Right lobe of liver (tissue), 6 donors: ENCODE results near the gene TMEM175. TPM values are rescaled to one million over a fixed set of nuclear protein-coding genes. Genes with fewer than 3 reads are reported as not detected.

ENCODE experiments used
- ATAC-seq, 4 donors: fragments of 200-7000 bp; cut with Tn5 transposase; one replicate each; pipeline ENCODE4 v1.9.1; 2020; ENCODE audit warnings: mild to moderate bottlenecking in 4 of 4, moderate library complexity in 4 of 4
- DNase-seq, 3 donors: peaks; one replicate each; pipeline ENCODE4 v3.0.0-alpha.2; 2020
- H3K27ac ChIP-seq, 3 donors: fragments of 200-600 bp; one replicate each; pipeline ENCODE4 v1.8.0; 2022
- H3K27me3 ChIP-seq, 2 donors: fragments of 200-600 bp; one replicate each; pipeline ENCODE4 v1.8.0; 2022
- H3K36me3 ChIP-seq, 4 donors: fragments of 200-600 bp; sonication (generic) in 1 of 4; one replicate each; pipeline versions ENCODE4 v1.5.1 to v1.8.0; 2017 to 2022; ENCODE audit warnings: control low read depth in 1 of 4
- H3K4me1 ChIP-seq, 4 donors: fragments of 200-600 bp; sonication (generic) in 1 of 4; one replicate each; pipeline versions ENCODE4 v1.5.1 to v1.8.0; 2017 to 2022; ENCODE audit warnings: control low read depth in 1 of 4
- H3K4me3 ChIP-seq, 3 donors: fragments of 200-600 bp; one replicate each; pipeline ENCODE4 v1.8.0; 2022
- H3K9me3 ChIP-seq, 4 donors: fragments of 200-600 bp; sonication (generic) in 1 of 4; one replicate each; pipeline versions ENCODE4 v1.5.1 to v1.8.0; 2017 to 2022; ENCODE audit warnings: control low read depth in 1 of 4
- CTCF ChIP-seq, 4 donors: fragments of 200-600 bp in 3 of 4; fragments of 450-650 bp in 1 of 4; IDR thresholded peaks; one replicate each; pipeline versions ENCODE4 v1.5.1 to v1.8.0; 2016 to 2022; ENCODE audit warnings: antibody characterized with exemption in 4 of 4, mild to moderate bottlenecking in 2 of 4
- POLR2A ChIP-seq: fragments of 450-650 bp; IDR thresholded peaks from one replicate; pipeline ENCODE4 v1.6.1; 2017; ENCODE audit warnings: antibody characterized with exemption, mild to moderate bottlenecking
- WGBS: methylation state at CpG from one replicate; pipeline ENCODE4 v1.1.6; 2018; ENCODE audit warnings: low coverage, low lambda C conversion rate; ENCODE audit not compliant: insufficient coverage; ENCODE audit errors: missing lambda C conversion rate; 5-methylcytosine and 5-hydroxymethylcytosine counted together
- intact Hi-C, 2 donors: fragments of 100-400 bp; cut with DNase I; formaldehyde crosslinking; loops; one replicate each; pipeline versions ENCODE4 v1.11.2 to v1.14.1; 2022
- total RNA-seq, 6 experiments: library from RNA; depleted of rRNA in 2 of 6; stranded (reverse); fragments of >200 nt in 2 of 6; fragmentation: NEBNext Ultra II Directional in 3 of 6; extraction: Animal tissue kit (Norgen Biotek cat#: 25700) in 3 of 6; gene quantifications; one replicate each; pipeline versions ENCODE4 v1.1.0 to v1.2.4, GENCODE V29; 2016 to 2023
- donor health status: DM: no; HTN: yes; CAD: no.
- donor health status: DM: no; HTN: no; CAD: no.
- donor health status: DM: no; HTN: no; CAD: no.
- donor health status: DM: no; HTN: yes; CAD: no.
- donor health status: DM: no; HTN: yes; CAD: no.

TMEM175 gene
- total RNA-seq, 6 experiments from 2014 or later: 22.0 to 31.8 (median 23.6) TPM

DNA sequence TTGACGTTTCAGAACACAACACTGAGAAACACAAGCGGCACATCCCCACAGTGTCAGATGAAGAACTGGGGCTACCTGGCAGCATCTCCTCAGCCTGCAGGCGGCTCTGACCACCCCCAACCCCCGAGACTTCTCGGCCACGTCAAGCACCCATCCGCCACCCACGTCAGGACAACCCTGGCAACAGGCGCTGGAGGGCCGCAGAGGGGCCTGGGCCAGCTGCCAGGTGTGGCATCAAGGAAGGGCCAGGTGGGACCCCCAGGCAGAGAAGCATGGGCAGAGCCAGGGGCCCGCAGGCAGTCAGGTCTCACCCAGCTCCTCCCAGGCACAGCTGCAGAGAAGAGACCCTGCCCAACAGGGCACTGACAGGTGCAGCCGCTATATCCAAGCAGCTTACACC is 22.4 kb upstream of the TMEM175 start:
- Histone ChIP-seq H3K36me3 (peaks cover 0 to 20% (median 3%) of the 10 kb centered on the region in 4 donors), H3K27me3 (no peaks in the 10 kb centered on the region), H3K27ac (no peak overlapping the region), H3K4me3 (no peak overlapping the region), H3K4me1 (no peaks in the 10 kb centered on the region), H3K9me3 (no peaks in the 10 kb centered on the region)
- TF ChIP-seq POLR2A (no peak), CTCF (IDR thresholded peaks at IDR 0.05) (no peak)
- 100% methylated on average over 2 of the region's 12 CpGs for WGBS
- intact Hi-C loops: no loop called here
- DNase-seq (peak in 1 of 3 donors; percentile 47), ATAC-seq (no peak)

DNA sequence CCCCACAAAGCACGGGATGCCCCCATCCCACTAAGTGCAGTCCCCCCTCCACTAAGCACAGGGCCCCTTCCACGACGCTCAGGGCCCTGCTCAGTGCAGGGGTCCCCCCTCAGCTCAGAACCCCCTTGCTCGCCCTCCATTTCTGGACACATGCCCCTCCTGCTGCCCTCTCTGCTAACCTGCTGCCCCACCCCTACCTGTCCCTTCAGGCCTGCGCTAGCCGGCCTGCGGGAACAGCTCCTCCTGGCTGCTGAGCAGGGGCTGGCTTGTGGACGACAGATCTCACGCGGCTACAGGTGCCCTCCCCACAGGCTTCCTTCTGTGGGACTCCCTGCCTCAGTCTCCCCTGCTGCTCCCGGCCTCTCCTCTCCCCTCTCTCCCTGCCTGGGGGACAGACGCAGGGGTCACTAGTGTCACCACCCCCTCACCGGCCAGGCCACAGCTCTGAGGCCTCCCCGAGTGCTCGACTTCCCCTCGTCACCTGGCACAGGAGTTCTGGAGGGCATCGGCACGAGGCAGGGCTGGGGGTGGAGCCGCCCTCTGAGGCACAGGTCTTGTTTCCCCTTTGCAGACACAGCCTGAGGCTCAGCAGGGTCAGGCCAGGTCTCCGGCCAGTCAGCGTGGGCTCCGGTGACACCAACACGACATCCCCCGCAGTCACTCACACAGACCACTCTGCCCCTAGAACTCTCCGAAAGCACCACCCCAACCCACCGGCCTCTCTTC is 21.7 kb upstream of the TMEM175 start:
- Histone ChIP-seq H3K27me3 (no peaks in the 10 kb centered on the region), H3K4me1 (peaks cover 0 to 3% (median 0%) of the 10 kb centered on the region in 4 donors), H3K27ac (no peak overlapping the region), H3K4me3 (no peak overlapping the region), H3K36me3 (peaks cover 0 to 20% (median 3%) of the 10 kb centered on the region in 4 donors), H3K9me3 (no peaks in the 10 kb centered on the region)
- intact Hi-C loops: no loop called here
- no peak for TF ChIP-seq POLR2A
- TF ChIP-seq CTCF (IDR thresholded peaks at IDR 0.05): no peak
- 92% methylated on average over 5 of the region's 26 CpGs for WGBS
- ATAC-seq (no peak), DNase-seq (peak in 2 of 3 donors; percentile 15 to 44)

DNA sequence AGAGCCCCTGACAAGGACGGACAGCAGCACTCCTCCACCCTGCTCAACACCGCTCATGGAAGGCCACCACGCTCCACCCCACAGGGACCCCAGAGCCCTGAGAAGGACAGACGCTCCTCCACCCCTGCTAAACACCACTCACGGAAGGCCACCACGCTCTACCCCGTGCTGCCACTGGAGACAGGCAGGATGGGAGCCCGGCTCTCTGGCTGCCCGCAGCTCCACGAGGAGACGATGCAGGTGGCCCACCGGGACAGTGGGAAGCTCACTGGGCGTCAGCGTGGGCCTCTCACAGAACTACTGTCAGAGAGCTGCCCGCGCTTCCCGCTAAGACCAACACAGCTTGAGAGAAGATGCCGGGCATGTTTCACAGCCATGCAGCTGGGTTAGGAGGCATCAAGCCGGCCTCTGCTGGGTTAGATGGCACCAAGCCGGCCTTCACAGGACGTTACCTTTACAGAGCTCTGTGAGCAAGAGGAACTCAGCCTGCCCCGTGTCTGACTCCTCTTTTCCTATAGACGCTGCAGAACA is 21.0 kb upstream of the TMEM175 start:
- intact Hi-C loops: no loop called here
- peaks cover 0 to 6% (median 0%) of the 10 kb centered on the region in 4 donors for H3K4me1 ChIP-seq
- WGBS: 98% methylated on average over 8 of the region's 23 CpGs
- H3K4me3 ChIP-seq: no peak overlapping the region
- ATAC-seq (no peak), DNase-seq (peak in 2 of 3 donors; percentile 15 to 25)
- H3K27me3 ChIP-seq: no peaks in the 10 kb centered on the region
- H3K36me3 ChIP-seq: peaks cover 0 to 20% (median 3%) of the 10 kb centered on the region in 4 donors
- H3K27ac ChIP-seq: no peak overlapping the region
- H3K9me3 ChIP-seq: no peaks in the 10 kb centered on the region
- no peak for TF ChIP-seq POLR2A
- TF ChIP-seq CTCF (IDR thresholded peaks at IDR 0.05): no peak

DNA sequence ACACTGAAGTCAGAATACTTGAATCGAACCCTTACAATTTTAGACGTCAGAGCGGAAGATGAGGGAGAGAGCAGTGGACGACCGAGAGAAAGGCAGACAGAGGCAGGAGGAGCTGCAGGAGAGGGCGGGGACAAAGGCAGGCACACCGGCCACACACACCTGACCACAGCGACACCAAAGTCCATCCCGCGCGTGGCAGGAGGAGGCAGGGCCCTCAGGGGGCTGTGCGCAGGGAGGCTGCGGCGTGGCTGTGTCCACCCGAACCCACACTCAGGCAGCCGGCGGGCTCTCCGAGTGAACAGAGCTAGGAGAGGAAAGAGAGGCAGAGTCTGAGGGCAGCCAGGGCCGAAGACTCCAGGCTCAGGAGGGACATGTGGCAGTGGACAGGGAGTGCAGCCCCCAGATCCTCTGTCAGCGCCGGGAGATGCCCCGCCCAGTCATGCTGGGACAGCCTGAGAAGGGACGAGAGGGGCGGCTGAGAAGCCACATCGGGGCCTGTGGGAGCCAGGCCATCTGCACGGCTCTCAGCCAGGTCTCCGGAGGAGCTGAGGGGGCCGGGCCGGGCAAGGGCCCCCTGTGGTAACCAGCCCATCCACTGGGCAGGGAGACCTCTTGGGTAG is 20.3 kb upstream of the TMEM175 start:
- ATAC-seq: no peak
- Histone ChIP-seq H3K4me3 (no peak overlapping the region), H3K4me1 (peaks cover 0 to 6% (median 0%) of the 10 kb centered on the region in 4 donors), H3K36me3 (peaks cover 0 to 20% (median 3%) of the 10 kb centered on the region in 4 donors), H3K27ac (no peak overlapping the region), H3K9me3 (no peaks in the 10 kb centered on the region), H3K27me3 (no peaks in the 10 kb centered on the region)
- DNase-seq: peak in 2 of 3 donors; percentile 19 to 40
- 88% methylated on average over 9 of the region's 29 CpGs for WGBS
- intact Hi-C loops: no loop called here
- TF ChIP-seq CTCF (IDR thresholded peaks at IDR 0.05): no peak
- no peak for TF ChIP-seq POLR2A
